ENCODE measurements around the gene CASP10.

Gene CASP10

GRCh38 chr2:201235860-201236811 lies 53.2 kb downstream of the CASP10 start:
- peak; percentile 85 for DNase-seq

- DNase-seq: no peak
Observed at GRCh38 chr2:201237486-201238123, 54.7 kb downstream of the CASP10 start.

- peak; percentile 29 for DNase-seq
Observed at GRCh38 chr2:201239167-201239935, 56.4 kb downstream of the CASP10 start.

- DNase-seq: no peak
Observed at GRCh38 chr2:201242571-201243277, 59.8 kb downstream of the CASP10 start.

- no peak for DNase-seq
Observed at GRCh38 chr2:201244829-201245228, 61.9 kb downstream of the CASP10 start.

- no peak for DNase-seq
Observed at GRCh38 chr2:201246280-201246679, 63.3 kb downstream of the CASP10 start.

- no peak for DNase-seq
Observed at GRCh38 chr2:201248288-201248844, 65.4 kb downstream of the CASP10 start.

- no peak for DNase-seq
Observed at GRCh38 chr2:201249889-201250288, 66.9 kb downstream of the CASP10 start.

- no peak for DNase-seq
Observed at GRCh38 chr2:201250741-201251140, 67.8 kb downstream of the CASP10 start.

GRCh38 chr2:201254081-201254730 lies 71.3 kb downstream of the CASP10 start:
- DNase-seq: peak; percentile 44

- no peak for DNase-seq
Observed at GRCh38 chr2:201255408-201256033, 72.6 kb downstream of the CASP10 start.

GRCh38 chr2:201256082-201256481 lies 73.1 kb downstream of the CASP10 start:
- no peak for DNase-seq

- DNase-seq: peak; percentile 74
Observed at GRCh38 chr2:201257381-201257955, 74.5 kb downstream of the CASP10 start.

GRCh38 chr2:201257956-201258665 lies 75.2 kb downstream of the CASP10 start:
- peak; percentile 97 for DNase-seq

GRCh38 chr2:201258666-201259615 lies 76.0 kb downstream of the CASP10 start:
- no peak for DNase-seq

GRCh38 chr2:201260302-201260800 lies 77.4 kb downstream of the CASP10 start, which contains the start of gene CASP8:
TSS of gene CASP8 (plus strand) at chr2:201260536. CDS start at chr2:201266487, 5,951 bp downstream.
- peak; percentile 86 for DNase-seq

GRCh38 chr2:201261471-201261870 lies 78.5 kb downstream of the CASP10 start:
- peak; percentile 73 for DNase-seq

GRCh38 chr2:201261906-201262305 lies 79.0 kb downstream of the CASP10 start:
- DNase-seq: peak; percentile 43

GRCh38 chr2:201262718-201263117 lies 79.8 kb downstream of the CASP10 start:
- peak; percentile 34 for DNase-seq

All from CD4-positive, alpha-beta T cell treated with Interleukin-21 for 1 hour (primary cell).